ENCODE data around the gene TBL1X.
A peak's percentile ranks its signal among the peaks of the same experiment; 100 is the strongest.
"Not testable (repeated sequence)": the region's sequence is repeated elsewhere in the genome, so short reads cannot be mapped to it uniquely, and the experiment has no call there.

Gene TBL1X

DNA sequence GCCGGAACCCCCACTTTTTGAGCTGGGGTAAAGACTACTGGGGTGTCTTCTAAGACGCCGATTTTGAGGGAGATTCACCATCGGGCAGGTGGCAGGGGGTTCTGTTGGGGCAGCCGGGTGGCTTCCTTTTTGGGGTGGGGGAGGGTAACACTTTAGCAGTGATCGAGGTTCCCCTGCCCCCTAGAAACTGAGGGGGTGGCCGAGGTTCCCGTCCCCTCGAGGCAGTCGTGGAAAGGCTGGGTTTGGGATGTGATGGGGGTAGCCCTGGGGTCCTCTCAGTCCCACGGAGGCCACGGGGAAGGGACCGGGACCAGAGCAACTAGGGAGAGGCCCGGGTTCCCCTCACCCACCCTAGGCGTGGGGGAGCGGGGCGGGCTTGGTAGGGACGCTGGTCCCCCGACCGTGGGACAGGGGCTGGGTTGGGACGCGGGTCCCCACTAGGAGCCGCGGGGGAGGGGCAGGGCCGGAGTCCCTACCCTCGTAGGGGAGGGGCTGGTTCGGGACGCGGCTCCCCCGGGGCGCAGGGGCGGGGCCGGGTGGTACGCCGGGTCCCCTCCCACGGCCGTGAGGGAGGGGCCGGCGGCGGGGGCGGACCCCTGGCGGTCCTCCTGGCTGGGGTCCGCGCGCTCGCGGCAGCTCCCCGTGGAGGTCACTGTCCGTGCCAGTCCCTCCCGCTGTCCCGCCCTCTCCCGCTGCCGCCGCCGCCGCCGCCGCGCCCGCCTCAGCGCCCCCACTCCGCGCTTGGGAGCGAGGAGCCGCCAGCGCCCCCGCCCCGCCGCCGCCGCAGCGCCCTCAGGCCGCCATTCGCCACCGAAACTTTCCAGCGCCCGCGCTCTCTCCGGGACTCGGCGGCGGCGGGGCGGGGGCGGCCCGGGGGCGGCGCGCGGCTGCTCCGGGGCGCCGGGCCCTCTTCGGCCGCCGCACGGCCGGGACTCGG, at the start of gene TBL1X:
Gene TBL1X (plus strand): TSS at position 624 of the 937 bp plus-strand sequence. CDS start 188,529 bp downstream, outside the sequence.
- peak; percentile 10 for DNase-seq

DNA sequence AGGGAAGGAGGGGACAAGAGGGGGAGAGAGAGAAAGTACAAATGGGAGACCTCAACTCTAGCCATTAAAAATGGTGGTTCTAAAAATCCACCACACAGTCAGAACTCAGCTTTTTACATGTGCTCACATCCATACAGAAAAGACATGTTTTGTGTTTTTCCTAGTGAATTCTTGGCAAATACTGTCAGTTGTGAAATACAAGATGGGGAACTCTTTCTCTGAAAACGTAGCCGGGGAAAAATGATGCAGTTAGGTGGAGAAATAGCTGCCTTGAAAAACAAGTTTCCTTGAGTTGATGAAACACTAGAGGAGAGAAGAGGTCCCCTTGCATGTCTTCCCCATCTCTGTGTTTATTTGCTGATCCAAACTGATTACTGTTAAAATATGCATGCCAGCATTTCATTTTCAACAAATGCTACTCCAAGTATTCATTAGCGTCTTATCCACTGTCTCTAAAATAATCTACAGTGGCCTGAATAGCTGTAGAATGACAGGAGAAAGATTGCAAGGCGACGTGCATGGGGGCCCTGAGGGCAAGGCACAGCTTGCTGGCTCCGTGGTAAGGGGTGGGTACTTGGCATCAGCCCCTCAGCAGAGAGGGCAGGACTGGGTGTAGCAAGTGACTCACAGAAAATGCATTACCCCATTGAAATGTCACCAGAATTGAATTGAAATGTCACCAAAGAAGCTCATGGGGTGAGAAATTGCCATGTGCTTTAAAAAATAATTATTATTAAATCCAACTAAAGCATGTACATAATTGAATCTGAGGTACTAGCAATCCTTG, 48.1 kb upstream of the TBL1X start:
- no peak for DNase-seq

DNA sequence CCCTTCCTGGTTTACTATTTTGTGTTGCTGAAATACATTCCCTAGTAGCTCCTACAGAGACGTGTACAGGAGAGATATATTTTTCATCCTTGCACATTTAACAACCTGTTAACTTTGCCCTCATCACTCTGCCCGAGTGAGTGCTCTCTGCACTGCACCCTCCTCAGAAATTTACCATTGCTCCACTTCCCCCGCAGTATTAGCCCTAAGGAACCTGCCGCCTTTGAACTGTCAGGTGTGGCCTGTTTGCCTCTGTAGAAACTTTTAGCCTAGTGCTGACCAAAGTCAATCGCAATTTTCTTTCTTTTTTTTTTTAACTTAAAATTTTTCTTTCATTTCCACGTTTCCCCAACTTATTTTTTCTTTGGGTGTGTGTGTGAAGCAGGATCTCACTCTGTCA, 46.6 kb upstream of the TBL1X start:
- no peak for DNase-seq

DNA sequence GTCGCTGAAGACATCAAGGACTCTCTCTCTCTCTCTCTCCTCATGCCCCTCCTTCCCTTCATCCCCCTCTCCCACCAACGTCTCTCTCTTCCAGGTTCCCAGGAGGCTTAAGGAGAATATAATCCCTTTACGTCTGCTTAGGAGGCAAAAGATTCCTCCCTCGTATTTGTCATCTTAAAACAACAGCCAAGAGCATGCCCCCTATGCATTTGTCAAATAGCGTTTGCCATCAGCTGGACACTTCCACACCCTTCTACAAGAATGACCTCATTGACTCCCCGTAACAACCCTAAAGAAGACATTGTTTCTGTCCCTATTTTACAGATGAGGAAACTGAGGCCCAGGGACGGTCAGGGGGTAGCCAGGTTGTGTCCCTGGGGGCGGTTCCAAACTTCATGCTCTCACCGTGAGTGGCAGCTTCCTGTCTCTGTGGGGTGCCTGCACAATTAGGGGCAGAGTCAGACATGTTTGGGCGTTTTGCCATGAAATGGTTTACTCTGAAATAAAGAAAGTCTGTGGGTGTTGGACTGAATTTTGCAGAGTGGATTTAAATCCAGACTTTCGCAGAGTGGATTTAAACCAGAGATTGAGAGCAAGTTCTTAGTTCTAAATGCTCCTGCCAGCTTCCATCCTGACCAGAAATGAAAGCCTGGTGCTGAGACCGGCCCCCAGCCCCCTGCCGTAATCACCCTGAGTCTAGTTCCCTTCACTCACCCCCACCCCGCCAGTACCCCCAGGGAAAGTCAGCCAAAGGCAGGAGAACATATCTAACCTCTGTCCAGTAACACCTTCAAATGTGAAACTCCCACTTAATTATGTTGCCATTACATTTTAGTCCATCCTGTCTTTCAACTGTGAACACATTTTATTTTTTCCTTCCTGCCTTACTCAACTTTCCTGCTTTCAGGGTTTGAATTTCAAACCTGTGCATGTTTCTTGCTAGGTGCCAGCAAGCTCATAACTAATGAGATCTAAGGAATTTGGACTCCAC, 44.3 kb upstream of the TBL1X start:
- DNase-seq: no peak

DNA sequence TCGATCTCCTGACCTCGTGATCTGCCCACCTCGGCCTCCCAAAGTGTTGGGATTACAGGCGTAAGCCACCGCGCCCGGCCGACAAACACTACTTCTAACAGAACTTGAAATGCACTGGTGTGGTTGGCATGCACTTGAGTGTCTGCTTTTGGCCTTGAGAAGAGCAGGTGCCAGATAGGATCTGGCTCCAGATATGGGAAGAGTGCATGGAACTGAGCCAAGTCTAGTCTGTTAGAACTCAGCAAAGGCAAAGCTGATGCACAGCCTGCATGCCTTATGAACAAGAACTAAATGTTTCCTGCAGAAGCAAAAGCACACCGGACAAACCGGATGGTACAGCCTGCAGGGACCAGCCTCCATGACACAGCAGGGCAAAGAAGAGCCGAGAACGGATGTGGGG, 35.1 kb upstream of the TBL1X start:
- DNase-seq: no peak

DNA sequence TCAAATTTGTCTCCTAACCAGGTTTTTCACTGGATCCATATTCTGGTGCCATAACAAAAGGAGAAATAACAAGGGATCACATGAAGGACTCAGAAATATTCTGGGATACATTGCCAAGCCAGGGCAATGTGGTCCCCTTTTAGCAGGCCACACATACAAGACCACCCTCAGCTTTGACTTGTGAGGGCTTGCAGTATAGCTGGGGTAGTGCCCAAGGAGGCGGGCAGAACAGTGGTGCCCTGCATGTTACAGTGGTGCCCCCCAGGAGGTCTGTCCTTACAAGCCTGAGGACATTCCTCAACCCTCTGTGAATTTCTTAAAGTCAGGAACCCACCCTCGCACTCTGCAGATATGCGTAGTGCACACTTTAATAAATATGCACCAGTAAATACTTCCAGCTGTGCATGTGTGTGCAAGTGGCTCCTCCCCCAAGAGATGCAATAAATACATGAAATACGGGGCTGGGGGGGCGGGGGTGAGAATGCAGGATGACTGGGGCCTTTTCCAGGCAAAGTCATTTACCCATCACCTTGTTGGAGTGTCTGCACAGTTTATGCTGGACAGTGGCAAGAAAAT, 34.4 kb upstream of the TBL1X start:
- DNase-seq: no peak

DNA sequence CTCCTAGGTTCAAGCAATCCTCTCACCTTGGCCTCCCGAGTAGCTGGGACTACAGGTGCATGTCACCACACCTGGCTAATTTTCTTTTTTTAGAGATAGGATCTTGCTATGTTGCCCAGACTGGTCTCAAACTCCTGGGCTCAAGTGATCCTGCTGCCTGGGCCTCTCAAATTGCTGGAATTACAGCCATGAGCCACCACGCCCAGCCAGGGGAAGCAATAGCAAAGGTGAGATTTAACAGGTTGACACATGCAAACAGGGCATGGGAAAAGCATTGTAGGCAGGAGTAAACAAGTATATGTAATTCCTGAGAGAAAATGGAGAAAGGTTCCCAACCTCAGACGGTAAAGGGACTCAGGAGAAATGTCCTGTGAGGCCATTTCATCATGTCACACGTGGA, 33.6 kb upstream of the TBL1X start:
- DNase-seq: no peak

DNA sequence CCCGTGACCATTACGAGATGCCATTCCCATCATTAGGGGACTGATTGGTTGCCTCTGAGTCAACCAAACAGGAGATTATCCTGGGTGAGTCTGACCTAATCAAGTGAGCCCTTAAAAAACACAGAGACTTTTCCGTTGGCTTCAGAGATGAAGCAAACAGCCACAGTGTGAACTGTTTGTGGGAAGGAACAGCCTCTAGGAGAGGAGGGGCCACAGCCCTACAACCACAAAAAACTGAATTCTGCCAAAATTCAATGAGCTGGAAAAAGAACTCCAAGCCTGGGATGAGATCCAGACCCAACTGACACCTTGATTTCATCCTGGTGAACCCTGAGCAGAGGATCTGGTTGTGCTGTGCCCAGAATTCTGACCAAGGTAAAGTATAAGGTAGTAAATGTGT, 31.3 kb upstream of the TBL1X start:
- DNase-seq: no peak

DNA sequence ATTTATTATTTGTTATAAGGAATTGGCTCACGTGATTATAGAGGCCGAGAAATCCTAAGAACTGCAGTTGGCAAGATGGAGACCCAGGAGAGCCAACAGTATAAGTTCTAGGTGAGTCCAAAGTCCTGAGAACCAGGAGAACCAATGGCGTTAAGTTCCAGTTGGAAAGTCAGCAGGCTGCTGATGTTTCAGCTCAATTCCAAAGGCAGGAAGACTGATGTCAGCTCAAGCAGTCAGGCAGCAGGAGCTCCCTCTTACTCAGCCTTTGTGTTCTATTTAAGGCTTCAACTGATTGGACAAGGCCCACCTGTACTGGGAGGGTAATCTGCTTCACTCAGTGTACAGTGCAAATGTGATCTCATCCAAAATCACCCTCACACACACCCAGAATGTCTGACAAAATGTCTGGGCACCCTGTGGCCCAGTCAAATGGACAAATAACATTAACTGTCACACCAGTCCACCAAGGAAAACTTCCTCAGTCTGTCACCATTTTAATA, 30.8 kb upstream of the TBL1X start:
- DNase-seq: no peak

DNA sequence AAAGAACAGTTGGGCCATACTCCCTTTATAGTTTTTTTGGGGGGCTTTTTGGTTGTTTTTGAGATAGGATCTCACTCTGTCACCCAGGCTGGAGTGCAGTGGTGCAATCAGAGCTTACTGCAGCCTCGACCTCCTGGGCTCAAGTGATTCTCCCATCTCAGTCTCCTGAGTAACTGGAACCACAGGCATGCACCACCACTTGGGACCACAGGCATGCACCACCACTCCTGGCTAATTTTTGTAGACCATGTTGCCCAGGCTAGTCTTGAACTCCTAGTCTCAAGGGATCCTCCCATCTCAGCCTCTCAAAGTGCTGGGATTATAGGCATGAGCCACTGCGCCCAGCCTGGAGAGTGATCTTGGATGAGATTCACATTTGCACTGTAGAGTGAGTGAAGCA, 29.8 kb upstream of the TBL1X start:
- DNase-seq: not testable (repeated sequence)

DNA sequence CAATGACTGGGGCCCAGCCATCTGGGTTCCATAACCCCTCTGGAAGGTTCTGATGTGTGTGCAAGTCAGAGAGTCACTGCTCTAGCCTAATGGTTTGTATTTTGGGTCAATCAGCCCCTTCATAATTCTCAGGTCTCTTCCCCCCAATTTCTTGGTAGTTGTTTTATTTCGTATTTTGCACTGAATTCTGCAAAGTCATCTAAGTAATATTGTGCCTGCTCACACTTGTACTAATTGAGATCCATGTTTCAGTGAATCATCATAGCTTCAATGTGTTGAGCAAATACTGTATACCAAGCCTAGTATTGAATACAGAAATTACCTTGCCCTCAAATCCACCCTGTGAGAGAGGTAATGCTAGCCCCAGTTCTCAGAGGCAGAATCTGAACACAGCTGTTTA, 28.0 kb upstream of the TBL1X start:
- DNase-seq: no peak

DNA sequence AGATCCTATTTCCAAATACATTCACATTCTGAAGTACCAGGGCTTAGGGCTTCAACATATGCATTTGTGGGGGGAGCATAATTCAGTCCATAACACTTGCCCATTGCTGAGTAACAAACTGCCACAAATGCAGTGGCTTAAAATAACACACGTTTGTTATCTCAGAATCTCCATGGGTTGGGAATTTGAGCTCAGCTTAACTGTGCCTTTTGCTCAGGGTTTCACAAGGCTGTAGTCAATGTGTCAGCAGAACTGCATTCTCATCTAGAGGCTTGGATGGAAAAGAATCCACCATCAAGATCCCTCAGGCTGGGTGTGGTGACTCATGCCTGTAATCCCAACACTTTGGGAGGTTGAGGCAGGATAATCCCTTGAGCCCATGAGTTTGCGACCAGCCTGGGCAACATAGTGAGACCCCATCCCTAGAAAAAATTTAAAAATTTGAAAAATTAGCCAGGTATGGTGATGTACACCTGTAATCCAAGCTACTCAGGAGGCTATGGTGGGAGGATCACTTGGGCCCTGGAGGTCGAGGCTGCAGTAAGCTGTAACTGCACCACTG, 25.8 kb upstream of the TBL1X start:
- DNase-seq: no peak

DNA sequence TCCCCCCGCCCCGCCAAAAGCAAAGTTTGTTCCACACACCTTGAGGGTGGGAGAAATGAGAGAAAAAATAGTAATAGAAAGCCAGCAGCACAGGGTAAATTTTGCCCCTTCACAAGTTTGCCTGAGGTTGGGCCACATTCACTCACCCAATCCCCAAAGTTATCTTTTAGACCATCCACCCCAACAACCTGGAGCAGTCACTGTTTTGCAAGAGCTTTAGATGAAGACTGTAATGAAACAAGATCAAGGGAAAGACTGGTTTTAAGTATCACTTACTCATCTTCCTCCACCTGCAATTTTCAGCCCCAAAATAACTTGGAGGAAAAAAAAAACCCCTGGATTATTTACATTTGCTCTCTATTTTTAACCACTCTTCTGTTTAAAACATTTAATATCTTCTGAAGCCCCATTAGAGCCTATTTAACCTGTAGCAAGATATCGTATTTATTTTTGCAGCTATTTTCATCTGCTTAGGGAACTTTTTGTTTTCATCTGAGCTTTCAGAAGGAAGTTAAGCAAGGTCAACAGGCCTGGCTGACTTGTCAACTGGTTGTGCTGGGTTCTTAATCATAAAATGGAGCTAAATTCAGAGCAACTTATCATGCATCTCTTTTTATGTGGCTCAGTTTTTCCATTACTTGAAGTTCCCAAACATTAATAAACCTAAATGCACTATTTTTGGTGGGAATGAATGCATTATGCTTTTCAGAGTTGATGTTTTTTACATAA, 24.6 kb upstream of the TBL1X start:
- DNase-seq: no peak

DNA sequence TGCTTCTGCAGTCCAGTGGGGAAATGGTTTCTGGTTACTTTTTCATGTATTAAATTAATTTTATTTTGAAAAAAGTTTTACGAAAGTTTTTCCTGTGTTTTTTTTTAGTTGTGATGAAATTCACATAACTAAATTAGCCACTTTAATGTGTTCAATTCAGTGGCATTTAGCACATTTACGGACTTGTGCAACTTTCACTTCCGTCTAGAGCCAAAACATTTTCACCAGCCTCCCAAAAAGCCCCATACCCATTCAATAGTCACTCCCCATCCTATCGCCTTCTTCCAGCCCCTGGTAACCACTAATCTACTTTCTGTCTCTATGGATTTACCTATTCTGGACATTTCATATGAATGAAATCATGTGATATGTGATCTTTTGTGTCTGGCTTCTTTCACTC, 22.8 kb upstream of the TBL1X start:
- no peak for DNase-seq

DNA sequence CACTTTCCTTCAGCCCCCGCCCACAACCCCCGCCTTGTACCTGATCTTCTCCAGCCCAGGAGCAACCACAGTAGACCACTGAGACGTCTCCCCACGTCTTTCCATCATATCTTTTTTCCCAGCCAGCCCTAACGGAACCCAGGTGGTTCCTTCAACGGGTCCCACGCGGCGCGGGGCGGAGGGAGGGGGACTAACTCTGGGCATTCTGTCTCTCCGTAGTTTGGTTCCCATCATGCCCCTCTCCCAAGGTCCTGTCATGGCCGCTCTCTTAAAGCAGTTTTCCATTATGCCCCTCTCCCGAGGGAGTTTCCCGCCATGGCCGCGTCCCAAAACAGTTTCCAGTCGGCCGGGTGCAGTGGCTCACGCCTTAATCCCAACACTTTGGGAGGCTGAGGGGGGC, 21.5 kb upstream of the TBL1X start:
- DNase-seq: no peak

DNA sequence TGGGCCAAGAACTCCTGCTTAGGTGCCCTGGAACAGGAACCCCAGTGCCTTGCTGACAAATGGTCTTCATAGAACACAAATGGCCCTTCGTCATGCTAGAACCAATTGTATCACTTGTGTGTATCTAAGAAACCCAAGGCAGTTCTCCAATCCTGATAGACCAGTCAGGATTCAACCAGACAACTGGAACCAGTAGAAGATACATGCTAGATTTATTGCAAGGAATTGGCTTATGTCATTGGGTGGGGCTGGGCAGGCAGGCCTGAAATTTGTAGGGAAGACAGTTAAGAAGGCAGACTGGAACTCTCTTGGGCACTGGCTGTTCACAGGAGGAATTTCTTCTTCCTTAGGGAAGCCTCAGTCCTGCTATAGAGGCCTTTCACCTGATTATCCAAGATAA, 17.0 kb upstream of the TBL1X start:
- DNase-seq: no peak

DNA sequence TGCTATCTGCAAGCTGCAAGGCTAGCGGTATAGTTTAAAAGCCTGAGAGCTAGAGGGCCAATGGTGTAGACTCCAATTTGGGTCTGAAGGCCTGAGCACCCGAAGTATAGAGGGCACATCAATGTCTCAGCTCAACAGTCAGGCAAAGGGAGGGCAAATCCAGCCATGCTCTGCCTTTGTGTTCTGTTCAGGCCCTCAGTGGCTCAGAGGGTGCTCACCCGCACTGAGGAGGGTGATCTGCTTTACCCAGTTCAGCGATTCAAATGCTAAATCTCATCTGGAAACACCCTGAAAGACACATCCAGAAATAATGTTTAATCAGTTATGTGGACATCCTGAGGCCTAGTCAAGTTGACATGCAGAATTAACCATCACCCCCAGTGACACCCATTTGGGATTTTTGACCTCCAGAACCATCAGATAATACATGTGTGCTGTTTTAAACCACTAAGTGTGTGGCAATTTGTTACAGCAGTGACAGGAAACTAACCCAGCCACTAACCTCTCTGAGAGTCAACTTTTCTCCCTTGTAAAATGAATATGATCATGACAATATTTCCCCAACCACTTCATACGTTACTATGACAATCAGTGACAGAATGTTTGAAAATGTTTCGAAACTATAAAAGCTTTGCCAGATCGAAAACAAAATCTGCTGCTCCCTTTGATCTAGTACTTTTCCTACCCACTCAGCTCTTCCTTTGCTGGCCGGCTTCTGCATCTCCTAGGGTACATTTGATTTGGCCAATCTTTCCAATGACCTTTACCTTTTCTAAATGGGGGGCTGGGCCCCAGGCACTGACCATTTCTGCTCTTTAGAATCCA, 8.4 kb upstream of the TBL1X start:
- no peak for DNase-seq

DNA sequence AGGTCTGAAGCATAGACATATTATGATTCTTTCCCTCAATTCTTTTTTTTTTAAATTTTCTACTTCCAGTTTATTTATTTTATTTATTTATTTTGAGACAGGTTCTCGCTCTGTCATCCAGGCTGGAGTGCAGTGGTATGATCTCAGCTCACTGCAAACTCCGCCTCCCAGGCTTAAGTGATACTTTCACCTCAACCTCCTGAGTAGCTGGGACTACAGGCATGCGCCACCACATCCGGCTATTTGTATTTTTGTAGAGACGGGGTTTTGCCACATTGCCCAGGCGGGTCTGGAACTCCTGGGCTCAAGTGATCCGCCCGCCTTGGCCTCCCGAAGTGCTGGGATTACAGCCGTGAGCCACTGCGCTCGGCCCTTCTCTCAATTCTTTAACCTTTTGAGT, 6.8 kb upstream of the TBL1X start:
- DNase-seq: not testable (repeated sequence)

DNA sequence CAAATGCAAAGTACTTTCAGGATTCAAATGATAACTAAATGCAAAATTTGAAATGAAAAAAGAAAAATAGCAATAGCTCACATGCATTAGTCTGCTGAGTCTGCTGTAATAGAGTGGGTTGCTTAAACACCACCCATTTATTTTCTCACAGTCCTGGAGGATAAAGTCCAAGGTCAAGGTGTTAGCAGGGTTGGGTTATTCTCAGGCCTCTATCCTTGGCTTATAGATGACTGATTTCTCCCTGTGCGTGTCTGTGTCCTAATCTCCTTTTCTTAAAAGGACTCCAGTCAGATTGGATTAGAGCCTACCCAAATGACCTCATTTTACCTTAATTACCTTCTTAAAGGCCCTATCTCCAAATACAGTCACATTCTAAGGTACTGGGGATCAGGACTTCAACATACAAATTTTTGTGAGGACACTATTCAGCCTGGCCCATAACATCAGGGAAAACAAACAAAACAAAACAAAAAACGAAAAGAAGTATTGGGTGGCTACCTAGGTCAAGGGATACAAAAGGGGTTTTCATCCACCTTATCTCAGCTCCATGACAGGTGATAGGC, 6.3 kb upstream of the TBL1X start:
- no peak for DNase-seq

DNA sequence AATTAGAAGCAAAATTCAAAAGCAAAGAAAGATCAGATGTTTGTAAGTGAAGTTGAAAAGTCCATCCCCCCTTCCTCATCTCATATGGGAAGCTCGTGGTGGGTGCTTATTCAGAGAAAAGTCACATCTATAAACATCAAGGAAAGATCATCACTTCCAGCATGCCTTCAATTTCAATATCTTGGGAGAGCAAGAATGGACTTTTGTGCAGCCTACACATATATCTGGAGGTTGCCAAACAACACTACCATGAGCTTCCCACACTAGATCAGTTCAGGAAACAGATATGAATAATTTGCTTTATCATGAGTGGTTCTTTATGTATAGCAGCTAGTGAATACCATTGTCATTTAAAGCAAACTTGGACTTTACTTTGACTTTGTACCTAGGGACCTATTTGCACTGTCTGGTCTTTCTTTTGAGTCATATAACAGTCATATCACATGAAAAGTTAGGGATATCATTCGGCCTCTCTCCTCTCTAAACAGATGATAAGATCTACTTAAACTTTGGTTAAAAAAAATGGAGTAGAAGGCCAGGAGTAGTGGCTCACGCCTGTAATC, 5.6 kb upstream of the TBL1X start:
- no peak for DNase-seq
